Uterus (tissue), 4 donors: Measurements from ENCODE around the gene NKX1-1. TPM values are rescaled to one million over a fixed set of nuclear protein-coding genes. Genes with fewer than 3 reads are reported as not detected.

Source experiments
- DNase-seq, 2 donors: peaks; one replicate each; pipeline ENCODE4 v3.0.0-alpha.2; 2019 to 2020
- H3K27ac ChIP-seq, 2 donors: fragments of 200-600 bp; sonication (generic); 1 replicate in 1 of 2; 2 replicates in 1 of 2; pipeline ENCODE4 v1.5.1; 2016 to 2018
- H3K27me3 ChIP-seq, 2 donors: fragments of 200-600 bp; sonication (generic); one replicate each; pipeline ENCODE4 v1.5.1; 2018 to 2019; ENCODE audit warnings: control low read depth in 1 of 2
- H3K36me3 ChIP-seq, 2 donors: fragments of 200-600 bp; sonication (generic); one replicate each; pipeline ENCODE4 v1.5.1; 2019; ENCODE audit warnings: control low read depth in 1 of 2
- H3K4me1 ChIP-seq, 2 donors: fragments of 200-600 bp; sonication (generic); one replicate each; pipeline ENCODE4 v1.5.1; 2018 to 2019; ENCODE audit warnings: control low read depth in 1 of 2
- H3K4me3 ChIP-seq, 2 donors: fragments of 200-600 bp; sonication (generic); 1 replicate in 1 of 2; 2 replicates in 1 of 2; pipeline ENCODE4 v1.5.1; 2018 to 2019; ENCODE audit warnings: mild to moderate bottlenecking in 1 of 2
- H3K9me3 ChIP-seq, 2 donors: fragments of 200-600 bp; sonication (generic); one replicate each; pipeline ENCODE4 v1.5.1; 2019; ENCODE audit warnings: control low read depth in 1 of 2
- CTCF ChIP-seq, 4 experiments: fragments of 200-600 bp in 2 of 4; fragments of 450-650 bp in 2 of 4; sonication (generic) in 2 of 4; IDR thresholded peaks; one replicate each; pipeline ENCODE4 v1.5.1; 2016 to 2019; ENCODE audit warnings: antibody characterized with exemption in 4 of 4, mild to moderate bottlenecking in 2 of 4, moderate library complexity in 1 of 4
- POLR2A ChIP-seq, 2 donors: fragments of 450-650 bp; IDR thresholded peaks; one replicate each; pipeline ENCODE4 v1.6.1; 2016; ENCODE audit warnings: antibody characterized with exemption in 2 of 2, mild to moderate bottlenecking in 1 of 2, moderate library complexity in 1 of 2
- intact Hi-C: fragments of 100-400 bp; cut with DNase I; formaldehyde crosslinking; loops from one replicate; pipeline ENCODE4 v1.15.1; 2023; ENCODE audit warnings: low total_unique reads
- total RNA-seq, 4 donors: library from RNA; depleted of rRNA in 3 of 4; stranded (reverse); fragments of >200 nt in 3 of 4; gene quantifications; one replicate each; pipeline versions ENCODE4 v1.1.0 to v1.2.4, GENCODE V29; 2014 to 2023
- donor health status: DM: yes; HTN: yes; CAD: no.

The NKX1-1 gene
- total RNA-seq, 4 donors from 2014 or later, result not detected

GRCh38 chr4:1382776-1383727 lies 23.2 kb downstream of the NKX1-1 start:
- H3K27ac ChIP-seq, result no peak overlapping the region
- no peaks in the 10 kb centered on the region for H3K9me3 ChIP-seq
- TF ChIP-seq POLR2A (IDR thresholded peaks at IDR 0.05) (no peak), CTCF (IDR thresholded peaks at IDR 0.05) (no peak)
- DNase-seq, result no peak
- no peaks in the 10 kb centered on the region for H3K4me1 ChIP-seq
- no peaks in the 10 kb centered on the region for H3K27me3 ChIP-seq
- intact Hi-C loops, result no loop called here
- H3K36me3 ChIP-seq, result no peaks in the 10 kb centered on the region
- no peak overlapping the region for H3K4me3 ChIP-seq

- Histone ChIP-seq H3K9me3 (no peaks in the 10 kb centered on the region), H3K27ac (no peak overlapping the region), H3K27me3 (no peaks in the 10 kb centered on the region), H3K4me1 (no peaks in the 10 kb centered on the region), H3K36me3 (no peaks in the 10 kb centered on the region), H3K4me3 (no peak overlapping the region)
- TF ChIP-seq CTCF (IDR thresholded peaks at IDR 0.05), result no peak
- TF ChIP-seq POLR2A (IDR thresholded peaks at IDR 0.05), result no peak
- intact Hi-C loops, result no loop called here
- DNase-seq, result no peak
These were observed 24.2 kb downstream of the NKX1-1 start for GRCh38 chr4:1381944-1382541.

- TF ChIP-seq CTCF (IDR thresholded peaks at IDR 0.05) (no peak), POLR2A (IDR thresholded peaks at IDR 0.05) (no peak)
- no peak for DNase-seq
- no peaks in the 10 kb centered on the region for H3K36me3 ChIP-seq
- H3K27me3 ChIP-seq, result no peaks in the 10 kb centered on the region
- no peaks in the 10 kb centered on the region for H3K9me3 ChIP-seq
- H3K4me1 ChIP-seq, result no peaks in the 10 kb centered on the region
- no peak overlapping the region for H3K27ac ChIP-seq
- no peak overlapping the region for H3K4me3 ChIP-seq
- intact Hi-C loops, result no loop called here
These were observed 25.0 kb downstream of the NKX1-1 start for GRCh38 chr4:1381181-1381621.

GRCh38 chr4:1380368-1381151 lies 25.7 kb downstream of the NKX1-1 start:
- no peaks in the 10 kb centered on the region for H3K36me3 ChIP-seq
- no peak overlapping the region for H3K4me3 ChIP-seq
- intact Hi-C loops, result no loop called here
- H3K27me3 ChIP-seq, result no peaks in the 10 kb centered on the region
- no peak for TF ChIP-seq POLR2A (IDR thresholded peaks at IDR 0.05)
- TF ChIP-seq CTCF (IDR thresholded peaks at IDR 0.05), result no peak
- no peak overlapping the region for H3K27ac ChIP-seq
- DNase-seq, result no peak
- H3K4me1 ChIP-seq, result no peaks in the 10 kb centered on the region
- H3K9me3 ChIP-seq, result no peaks in the 10 kb centered on the region
